Upper lobe of left lung (tissue), 4 donors: Measurements from ENCODE around the gene SMIM20.

Experiments
- CTCF ChIP-seq, 6 experiments: fragments of 450-650 bp in 4 of 6; fragments of 200-600 bp in 2 of 6; sonication (generic) in 2 of 6; IDR thresholded peaks; one replicate each; pipeline ENCODE4 v1.5.1; 2016 to 2019; ENCODE audit warnings: antibody characterized with exemption in 6 of 6
- POLR2A ChIP-seq, 4 donors: fragments of 450-650 bp; IDR thresholded peaks; one replicate each; pipeline ENCODE4 v1.5.1; 2016 to 2017; ENCODE audit warnings: antibody characterized with exemption in 4 of 4, mild to moderate bottlenecking in 2 of 4
- POLR2AphosphoS5 ChIP-seq, 2 donors: sonication (generic); formaldehyde crosslinking; IDR thresholded peaks; one replicate each; pipeline ENCODE4 v1.5.1; 2017; ENCODE audit warnings: antibody characterized with exemption in 2 of 2

- TF ChIP-seq CTCF (IDR thresholded peaks at IDR 0.05) (no peak), POLR2AphosphoS5 (IDR thresholded peaks at IDR 0.05) (no peak), POLR2A (IDR thresholded peaks at IDR 0.05) (no peak)
Measured at GRCh38 chr4:25948051-25948450, 34.0 kb downstream of the SMIM20 start.
